Measurements from ENCODE around the gene C1orf35.

Gene C1orf35

DNA sequence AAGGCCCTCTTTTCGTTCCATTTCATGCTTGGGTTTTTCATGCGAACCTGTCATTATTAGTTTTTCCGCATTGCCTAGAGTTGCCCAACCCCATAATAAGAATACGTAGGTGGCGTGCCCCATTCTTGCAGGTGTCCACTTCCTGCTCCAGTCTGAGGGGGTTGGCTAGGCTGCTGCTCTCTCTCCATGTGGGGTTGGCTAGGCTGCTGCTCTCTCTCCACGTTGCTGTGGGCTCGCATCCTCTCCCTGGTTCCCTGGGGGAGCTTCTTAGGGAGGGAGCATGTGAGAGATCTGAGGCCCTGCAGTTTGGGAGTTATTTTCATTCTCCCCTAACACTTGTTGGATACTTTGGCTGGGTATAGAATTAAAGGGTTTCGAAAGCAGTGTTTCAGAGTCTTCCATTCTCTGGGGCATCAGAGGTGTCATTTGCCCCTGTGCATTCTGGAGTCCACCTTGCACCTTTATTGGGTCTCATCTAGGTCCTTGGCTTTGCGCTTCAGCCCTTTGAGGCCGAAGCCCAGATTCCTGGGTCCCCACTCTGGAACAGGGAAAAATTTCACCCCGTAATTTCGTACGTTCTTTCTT lies 8.6 kb downstream of the C1orf35 start:
- no peak for DNase-seq (ENCODE audit: low read depth)

DNA sequence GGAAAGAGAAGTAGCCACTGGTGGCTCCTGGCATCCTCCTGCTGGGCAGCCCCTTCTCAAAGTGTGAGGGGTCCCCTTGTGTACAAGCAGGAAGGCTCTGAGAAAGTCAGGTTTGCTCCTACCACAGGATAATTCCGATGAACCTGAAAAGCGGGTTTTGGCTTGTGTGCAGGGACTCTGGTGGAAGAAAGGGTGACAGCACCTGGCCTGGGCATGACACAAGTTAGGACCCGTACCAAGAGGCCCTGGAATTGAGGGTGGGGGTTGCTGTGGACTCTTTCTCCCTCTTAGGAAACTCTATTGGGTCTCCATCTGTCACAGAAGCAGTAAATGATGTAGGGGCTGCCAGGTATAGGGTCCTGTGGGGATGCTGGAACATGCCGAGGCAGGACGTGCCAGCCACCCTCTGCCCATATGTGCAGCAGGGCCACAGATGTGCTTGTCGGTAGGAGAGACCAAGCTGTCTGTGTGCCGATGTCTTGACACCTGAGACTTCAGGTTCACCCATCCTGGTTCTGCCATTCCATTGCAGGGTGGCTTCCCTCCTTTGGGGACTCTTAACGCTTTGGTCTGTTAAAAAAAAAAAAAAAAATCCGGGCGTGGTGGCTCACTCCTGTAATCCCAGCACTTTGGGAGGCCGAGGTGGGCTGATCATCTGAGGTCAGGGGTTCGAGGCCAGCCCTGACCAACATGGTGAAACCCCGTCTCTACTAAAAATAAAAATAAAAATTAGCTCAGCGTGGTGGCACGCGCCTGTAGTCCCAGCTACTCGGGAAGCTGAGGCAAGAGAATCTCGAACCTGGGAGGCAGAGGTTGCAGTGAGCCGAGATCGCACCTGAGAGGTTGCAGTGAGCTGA lies 9.8 kb downstream of the C1orf35 start:
- no peak for DNase-seq (ENCODE audit: low read depth)

DNA sequence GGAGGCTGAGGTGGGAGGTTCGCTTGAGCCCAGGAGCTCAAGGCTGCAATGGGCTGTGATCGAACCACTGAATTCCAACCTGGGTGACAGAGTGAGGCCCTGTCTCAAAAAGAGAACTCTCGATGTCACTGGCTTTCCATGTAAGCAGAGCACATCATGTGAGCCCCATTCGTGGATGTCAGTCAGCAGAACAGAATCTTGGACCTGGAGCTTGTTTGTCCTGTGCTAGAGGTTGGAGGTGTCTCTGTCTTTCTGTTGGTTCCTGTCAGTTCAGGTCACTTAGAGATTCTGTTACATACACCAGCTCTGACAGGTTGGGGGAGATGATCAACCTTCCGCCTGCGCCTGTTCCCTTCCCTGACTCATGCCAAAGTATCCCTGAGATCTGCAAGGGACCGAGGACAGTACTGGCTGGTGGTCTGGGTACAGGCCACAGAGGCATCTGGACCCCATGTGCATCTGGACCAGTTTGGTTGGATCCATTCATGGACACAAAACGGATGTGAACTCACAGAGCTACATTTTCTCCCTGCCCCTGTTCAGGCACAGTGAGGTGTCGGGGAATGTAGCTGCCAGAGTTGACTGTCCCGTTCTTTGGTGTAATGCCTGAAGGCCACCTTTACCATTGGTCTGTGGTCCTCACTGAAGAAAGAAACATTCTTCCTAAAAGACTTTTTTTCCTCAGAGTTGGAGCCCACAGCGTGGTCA lies 10.6 kb downstream of the C1orf35 start:
- no peak for DNase-seq (ENCODE audit: low read depth)

DNA sequence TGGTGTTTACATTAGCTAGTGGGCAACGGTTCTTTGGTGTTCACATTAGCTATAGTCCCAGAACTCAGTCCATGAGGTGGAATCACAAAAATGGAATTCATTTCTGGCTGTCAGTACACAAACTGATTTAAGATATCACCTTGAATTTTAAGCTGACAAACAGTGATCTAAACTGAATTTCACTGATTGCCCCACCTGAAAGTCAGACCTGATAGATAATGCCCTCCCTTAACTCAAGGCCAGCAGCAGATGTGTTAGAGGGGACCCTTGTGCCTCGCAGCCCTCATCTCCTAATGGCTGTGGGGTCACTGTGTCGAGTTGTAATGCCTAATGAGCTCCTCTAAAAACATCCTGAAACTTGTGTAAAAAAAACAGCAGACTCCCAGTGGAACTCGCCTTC lies 12.0 kb downstream of the C1orf35 start:
- DNase-seq (ENCODE audit: low read depth): no peak

DNA sequence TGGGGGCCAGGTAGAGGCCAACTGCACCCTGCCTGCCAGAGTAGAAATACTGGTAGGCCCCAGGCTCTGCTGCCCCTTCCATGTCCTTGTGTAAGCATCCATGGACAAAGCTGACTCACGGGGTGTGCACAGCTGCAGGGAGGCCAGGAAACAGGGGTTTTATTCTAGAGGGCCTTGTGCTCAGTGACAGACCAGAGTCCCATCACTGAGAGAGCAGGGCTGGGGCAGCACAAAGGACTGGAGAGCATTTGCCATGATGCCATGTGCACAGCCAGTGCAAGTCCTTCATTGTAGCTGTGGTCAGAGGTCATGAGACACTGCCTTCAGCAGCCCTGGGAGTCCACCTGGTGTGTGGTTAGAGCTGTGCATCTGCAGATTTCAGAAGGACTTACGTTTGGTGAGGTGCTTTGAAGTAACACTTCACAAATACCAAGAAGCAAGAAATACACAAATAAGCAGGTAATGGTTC lies 12.5 kb downstream of the C1orf35 start:
- no peak for DNase-seq (ENCODE audit: low read depth)

DNA sequence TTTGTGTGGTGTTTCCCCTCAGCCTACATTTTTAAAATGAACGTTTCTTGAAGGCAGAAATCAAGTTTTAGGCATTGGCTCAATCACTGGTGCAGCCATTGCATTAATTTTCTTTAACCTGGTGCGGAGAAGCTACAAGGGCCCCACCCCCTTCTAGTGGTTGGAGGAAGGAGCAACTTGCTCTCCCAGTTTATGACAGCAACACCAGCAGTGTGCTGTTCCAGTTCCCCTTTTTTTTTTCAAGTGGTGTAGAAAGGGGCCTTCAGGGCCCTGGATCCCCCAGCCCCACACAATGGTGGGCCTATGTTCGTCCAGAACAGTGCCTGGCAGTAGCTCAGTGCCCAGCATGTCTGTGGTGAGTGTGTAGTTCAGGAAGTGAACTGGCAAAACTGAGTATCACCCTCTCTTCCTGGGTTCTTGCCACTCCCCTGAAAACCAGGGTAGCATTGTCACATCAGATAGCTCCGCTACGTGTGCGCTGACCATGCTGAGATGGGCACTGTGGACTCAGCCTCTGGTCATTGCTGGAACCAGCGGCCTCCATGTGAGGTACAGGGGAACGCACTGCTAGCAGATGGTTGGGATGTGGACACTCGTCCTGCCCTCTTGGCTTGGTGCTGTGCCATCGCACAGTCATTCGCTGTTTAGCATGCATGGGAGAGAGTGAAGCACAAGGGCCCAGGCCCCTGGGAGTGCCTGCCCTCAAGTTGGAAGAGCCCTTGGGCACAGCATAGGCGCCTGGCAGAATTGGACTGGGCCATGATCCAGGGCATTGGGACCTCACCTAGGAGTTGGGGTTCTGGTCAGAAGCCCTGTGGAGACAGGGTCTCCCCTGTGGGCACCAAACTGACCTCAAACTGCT lies 13.4 kb downstream of the C1orf35 start:
- DNase-seq (ENCODE audit: low read depth): no peak

DNA sequence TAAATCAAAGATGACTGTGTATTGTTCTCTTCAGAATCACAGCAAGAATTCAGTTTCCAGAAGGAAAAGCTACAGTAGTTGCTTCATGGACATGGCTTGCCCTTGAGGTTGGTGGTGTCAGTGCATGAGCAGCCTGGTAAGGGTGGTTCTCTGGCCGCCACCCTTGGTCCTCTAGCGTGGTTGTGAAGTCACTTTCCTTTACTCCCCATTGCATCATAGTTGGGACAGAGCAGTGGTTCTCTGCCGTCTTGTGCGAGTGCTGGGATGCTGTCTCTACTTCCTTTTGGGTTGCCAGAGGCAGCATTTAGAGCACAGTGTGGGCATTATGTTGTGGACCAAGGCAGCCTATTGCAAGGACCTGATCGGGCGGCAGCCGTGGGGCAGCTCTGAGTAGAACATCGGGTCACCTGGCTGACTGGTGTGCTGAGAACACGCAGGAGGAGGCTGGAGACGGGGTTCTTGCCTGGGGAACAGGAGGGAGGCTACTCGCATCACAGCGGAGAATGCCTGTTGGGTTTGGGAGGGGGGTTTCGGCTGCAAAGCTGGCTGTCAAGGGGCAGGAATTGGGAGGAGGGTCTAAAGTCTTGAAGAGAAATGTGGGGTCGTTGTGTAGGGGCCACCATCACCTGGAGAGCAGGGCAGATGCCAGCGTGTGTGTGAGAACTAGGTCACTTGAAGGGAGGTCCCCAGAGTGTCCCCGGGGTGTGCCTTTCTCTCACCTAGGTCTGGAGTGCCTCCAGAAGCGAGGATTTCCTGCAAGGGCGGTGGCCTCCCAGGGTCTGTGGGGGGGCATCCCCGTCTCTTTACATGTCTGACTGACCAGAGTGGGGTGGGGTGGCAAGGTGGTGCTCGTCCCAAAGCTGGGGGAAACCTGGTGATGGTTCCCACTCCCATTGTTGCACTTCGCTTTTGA lies 14.3 kb downstream of the C1orf35 start:
- DNase-seq (ENCODE audit: low read depth): no peak

DNA sequence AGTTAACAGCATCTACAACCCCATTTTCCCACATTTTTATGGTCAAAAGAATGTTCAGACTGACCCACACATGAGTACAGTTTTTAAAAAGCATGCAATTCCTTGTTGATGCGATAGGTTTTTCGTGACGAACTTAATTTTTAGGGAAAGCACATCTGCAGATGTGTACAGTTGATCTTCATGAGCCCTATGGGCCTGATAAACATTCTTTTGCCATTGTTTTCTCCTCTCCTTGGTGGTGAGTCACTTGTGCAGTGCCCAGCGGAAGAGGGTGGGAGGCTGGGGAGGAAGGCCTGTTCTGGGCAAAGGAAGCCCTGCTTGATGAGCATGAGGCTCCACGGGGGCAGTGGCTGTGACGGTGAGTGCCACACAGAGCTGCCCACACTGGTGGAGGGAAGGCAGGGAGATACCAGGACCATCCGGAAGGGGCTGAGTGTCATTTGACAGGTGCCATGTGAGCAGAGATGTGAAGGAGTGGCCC lies 15.3 kb downstream of the C1orf35 start:
- no peak for DNase-seq (ENCODE audit: low read depth)

DNA sequence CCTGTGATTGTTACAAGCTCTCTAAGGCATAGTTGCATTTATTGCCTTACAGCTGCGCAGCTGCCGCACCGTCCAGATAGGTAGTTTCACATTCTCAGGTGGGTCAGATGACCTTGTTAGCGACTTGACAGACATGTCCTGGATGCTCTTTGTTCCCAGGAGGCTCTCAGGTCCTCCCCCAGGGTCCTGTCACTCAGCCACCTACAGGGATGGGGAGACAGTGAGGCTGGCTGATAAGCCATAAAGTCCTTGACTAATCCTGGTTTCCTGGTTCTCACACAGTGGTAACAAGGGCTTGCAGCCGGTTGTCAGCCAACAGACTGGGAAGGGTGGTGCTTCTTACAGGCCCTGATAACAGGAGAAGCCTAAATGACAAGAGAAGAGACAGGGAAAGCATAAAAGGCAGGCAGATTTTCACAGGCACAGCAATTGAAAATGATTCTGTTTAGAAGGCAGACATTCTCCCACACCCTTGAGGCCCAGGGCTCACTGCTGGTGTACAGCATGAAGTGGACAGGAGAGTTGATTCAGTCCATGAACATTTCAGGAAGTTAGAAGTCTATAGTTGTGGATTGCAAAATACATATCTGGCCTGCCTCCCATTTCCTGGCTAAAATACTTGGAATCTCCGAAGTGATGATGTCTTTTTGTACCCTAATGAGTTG lies 17.7 kb downstream of the C1orf35 start:
- DNase-seq (ENCODE audit: low read depth): no peak

DNA sequence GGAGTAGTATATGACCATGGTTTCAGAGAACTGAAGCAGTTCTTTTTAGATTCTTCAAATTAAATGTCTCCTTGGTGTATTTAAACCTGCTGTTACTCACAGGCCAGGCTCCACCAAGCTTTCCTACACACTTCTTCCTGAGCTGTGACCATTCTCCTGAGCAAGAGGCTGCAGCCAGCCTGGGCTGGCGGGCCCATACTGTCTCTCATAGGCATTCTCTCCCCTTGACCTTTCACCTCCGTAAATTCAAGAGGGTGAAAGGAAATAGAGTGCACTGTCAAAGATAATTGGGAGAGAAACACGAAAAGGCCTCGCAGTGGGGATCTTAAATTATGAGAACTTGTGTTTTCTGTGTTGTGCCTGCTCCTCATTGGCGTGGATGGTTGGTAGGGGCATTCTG lies 18.3 kb downstream of the C1orf35 start:
- no peak for DNase-seq (ENCODE audit: low read depth)

DNA sequence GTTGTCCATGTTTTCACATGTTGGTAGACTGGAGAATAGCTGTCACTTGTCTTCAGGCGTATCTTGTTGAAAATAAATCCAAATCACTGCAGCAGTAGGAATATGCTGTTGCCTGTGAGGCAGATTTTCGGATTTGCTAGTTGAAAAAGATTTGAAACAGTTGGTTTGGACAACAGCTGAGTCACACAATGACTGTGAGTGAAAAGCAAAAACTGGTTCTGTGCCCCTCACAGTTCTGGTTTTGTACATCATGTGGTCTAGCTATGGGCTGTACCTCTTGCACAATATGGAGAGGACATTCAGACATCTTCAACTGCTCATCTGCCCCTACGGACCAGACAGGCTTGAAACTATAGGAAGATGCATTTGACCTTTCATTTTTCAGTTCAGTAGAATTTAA lies 18.8 kb downstream of the C1orf35 start:
- DNase-seq (ENCODE audit: low read depth): no peak

DNA sequence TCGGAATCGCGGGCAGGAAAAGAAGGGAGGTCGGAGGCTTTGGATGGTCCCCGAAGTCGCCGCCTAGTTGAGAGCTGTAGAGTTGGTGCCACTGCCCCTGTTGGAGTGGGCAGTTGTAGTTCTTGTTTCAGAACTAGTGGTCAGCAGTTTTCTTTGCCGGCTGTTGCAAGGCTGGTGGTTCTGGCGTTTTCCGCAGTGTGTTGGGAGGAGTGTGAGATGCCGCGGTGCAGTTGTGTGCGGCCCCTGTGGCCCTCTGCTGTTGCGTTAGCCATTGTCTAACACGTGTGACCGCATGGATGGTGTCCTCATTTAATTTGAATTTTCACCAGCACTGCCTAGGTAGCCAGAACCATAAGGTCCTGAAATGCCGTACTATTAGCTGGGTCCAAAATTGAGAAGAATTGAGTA lies 19.2 kb downstream of the C1orf35 start:
- DNase-seq (ENCODE audit: low read depth): no peak

DNA sequence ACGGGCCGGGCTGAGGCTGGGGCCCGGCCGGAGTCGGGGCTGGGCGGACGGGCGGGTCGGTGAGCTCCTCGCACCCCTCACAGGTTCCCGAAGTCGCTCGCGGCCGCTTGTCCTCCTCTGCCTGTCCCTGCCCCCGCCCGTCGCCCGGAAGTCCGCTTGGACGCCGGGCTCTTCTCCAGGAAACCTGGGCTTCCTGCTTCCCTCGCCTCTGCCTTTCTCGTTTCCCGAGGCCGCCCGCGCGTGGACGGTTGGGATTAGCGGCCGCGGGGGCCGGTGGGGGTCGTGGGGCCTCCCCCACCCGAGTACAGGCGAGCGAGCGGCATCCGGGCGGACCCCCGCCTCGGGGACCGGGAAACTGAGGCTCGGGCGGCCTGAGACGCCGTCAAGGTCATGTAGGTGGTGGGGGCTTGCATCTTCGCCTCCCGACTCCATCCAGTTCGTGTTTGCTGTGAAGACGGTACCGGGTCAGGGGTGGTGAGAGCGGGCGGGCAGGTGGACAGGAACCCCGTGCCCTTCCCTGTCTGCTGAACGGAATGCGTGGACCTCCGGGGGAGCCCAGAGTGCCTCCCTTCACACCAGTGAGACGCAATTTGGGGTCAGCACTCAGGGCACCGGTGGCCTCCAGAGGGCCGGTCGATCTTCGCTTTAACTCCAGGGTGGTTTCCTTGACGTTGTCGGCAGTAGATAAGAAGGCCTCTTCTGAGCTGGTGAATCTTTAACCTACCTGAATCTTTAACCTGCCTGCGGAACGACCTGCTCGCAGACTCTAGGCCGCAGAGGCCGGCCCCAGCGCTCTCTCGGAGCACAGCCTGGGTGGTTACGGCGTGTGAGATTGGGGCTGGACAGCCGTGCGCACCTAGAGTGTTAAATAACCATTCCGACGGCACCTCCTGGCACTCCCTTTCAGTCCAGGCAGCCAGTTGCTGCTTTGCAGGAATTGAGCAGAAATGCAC lies 19.9 kb downstream of the C1orf35 start:
- no peak for DNase-seq (ENCODE audit: low read depth)

DNA sequence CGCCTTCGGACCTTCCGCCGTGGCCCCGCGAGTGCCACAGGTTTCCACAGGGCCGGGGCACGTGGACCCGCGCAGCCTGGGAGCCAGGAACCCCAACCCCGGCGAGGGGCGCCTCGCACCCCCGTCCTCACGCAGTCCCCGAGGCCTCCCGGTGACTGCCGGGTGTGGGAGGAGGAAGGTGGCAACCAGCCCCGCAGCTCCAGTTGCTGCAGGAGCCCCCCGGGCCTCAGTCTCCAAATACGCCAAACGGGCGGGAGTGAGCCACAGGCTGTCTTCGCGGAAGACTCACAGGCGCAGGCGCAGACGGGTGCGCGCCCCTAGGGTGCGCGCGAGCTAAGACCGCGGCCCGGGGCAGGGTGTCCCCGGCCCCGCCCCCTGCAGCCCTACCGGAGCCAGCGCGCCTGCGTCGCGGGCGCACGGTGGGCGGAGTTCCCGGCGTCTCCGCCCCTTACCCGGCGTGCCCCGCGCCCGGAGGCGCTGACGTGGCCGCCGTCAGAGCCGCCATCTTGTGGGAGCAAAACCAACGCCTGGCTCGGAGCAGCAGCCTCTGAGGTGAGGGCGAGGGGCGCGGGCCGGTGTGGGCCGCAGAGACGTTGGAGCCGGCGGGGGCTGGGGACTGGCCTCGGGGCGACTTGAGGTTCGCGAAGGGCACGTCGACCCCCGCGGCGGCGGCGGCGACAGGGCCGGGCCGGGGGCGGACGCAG lies 20.8 kb downstream of the C1orf35 start, which contains the start of gene ARF1:
Gene ARF1 (plus strand): TSS at position 495 of the 704 bp plus-strand sequence. CDS start 14,407 bp downstream, outside the sequence.
- peak; percentile 90 for DNase-seq (ENCODE audit: low read depth)

DNA sequence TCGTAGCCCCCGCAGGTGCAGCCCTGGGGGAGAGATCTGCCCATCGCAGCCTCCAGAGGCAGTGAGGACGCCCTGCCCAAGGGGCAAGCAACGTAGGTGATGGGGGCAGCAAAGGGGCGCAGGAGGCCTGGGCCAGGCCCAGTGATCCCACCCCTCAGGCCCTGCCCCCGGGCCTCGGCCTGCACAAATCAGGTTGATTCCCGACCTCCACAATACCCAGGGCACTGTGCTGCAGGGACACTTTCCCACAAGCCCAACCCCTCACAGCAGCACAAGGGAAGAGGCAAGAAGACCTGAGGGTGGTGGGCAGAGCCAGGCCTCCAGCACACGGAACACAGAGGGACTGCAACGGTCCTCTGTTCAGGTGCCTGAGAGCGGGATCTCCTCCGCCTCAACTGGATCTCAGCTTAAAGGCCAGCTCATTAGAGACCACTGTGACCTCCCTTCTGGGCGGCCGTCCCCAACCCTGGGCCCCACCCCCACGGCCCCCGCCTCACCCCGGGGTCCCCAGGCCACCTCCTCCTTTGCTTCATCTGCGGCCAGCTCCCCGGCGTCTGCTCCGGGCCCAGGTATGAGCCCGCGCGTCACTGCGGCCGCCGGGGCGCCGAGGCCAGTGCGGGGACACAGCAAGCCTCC lies 21.4 kb downstream of the C1orf35 start:
- no peak for DNase-seq (ENCODE audit: low read depth)

DNA sequence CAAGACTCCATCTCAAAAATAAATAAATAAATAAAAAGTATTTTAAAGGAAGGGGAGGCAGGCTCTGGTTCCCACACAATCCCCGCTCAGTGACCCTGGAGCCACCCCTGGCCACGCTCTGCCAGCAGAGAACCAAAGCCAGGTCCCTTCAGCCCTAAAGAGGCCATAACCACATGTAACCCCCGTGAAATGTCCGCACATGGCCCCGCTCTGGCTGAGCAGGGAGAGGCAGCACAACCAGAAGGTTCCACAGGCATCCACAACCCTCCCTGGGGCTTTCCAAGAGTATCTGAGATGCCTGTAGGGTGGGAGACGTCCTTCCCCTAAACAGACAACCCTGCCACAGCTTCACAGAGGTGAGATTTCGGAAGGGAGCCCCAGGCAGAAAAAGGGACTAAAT lies 22.0 kb downstream of the C1orf35 start:
- no peak for DNase-seq (ENCODE audit: low read depth)

DNA sequence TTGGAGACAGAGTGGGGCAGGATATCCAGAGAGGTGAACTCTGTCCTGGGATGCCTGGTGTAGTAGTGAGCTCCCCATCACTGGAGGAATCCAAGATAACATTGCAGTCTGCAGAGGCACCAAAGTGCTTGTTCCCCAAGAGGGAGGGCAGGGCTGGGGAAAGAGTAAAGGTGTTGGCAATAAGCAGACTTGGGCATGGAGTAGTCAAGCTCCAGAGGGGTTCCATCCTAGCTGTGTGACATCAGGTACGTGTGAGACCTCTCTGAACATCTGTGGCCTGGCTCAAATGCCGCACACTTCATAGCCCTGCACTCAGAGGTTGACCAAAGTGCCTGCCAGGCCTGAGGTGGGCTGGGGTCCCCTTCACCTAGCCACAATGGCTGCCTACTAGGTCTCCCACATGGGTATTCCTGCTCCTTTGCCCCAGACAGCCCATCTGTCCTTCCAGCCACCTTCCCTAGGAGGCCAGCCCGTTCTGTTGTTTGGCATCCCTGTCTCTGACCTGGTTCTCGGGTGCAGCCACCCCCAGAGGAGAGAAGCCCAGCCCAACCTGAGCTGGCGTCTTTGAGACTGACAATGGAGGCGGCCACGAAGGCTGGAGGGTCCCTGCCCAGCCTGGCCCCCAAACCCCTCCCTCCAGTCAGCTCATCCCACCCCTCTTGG lies 23.4 kb downstream of the C1orf35 start:
- DNase-seq (ENCODE audit: low read depth): no peak
